HL-60 (cell line): ENCODE results near the gene RCBTB1.

Experiments used
- DNase-seq, 2 experiments: peaks; one replicate each; pipeline ENCODE4 v3.0.0-alpha.2; 2010 to 2020; ENCODE audit warnings: low read depth in 1 of 2, low spot score in 1 of 2
- H3K27ac ChIP-seq: fragments of 250-450 bp; sonication (Bioruptor Pico); replicated peaks from 2 replicates; pipeline ENCODE4 v1.5.1; 2020; ENCODE audit warnings: mild to moderate bottlenecking, moderate library complexity
- H3K27me3 ChIP-seq: fragments of 250-450 bp; sonication (Bioruptor Pico); 2 replicates; pipeline ENCODE4 v1.5.1; 2021; ENCODE audit warnings: mild to moderate bottlenecking, moderate library complexity; ENCODE audit not compliant: insufficient read depth, poor library complexity, severe bottlenecking
- H3K4me3 ChIP-seq: replicated peaks from 2 replicates; pipeline ENCODE4 v1.5.1; 2011; ENCODE audit warnings: mild to moderate bottlenecking, control low read depth, low read length; ENCODE audit not compliant: insufficient read depth
- CTCF ChIP-seq: IDR thresholded peaks from one replicate; pipeline ENCODE4 v1.5.1; 2011; ENCODE audit warnings: low read length, control low read depth, inconsistent platforms; ENCODE audit not compliant: insufficient read depth
- GABPA ChIP-seq: IDR thresholded peaks from 2 replicates; pipeline ENCODE4 v1.6.1; 2012; ENCODE audit warnings: low read depth
- POLR2AphosphoS5 ChIP-seq: IDR thresholded peaks from 2 replicates; pipeline ENCODE4 v1.6.1; 2012; ENCODE audit warnings: low read depth
- REST ChIP-seq: IDR thresholded peaks from 2 replicates; pipeline ENCODE4 v1.6.1; 2012; ENCODE audit warnings: low read depth; ENCODE audit not compliant: insufficient replicate concordance
- SPI1 ChIP-seq: IDR thresholded peaks from 2 replicates; pipeline ENCODE4 v1.6.1; 2012; ENCODE audit warnings: low read depth, mild to moderate bottlenecking, borderline replicate concordance

Gene RCBTB1

GRCh38 chr13:49584771-49585182, 581 bp downstream of the RCBTB1 start:
- DNase-seq: no peak
- H3K4me3 ChIP-seq: peak overlapping the region; percentile 95
- peak overlapping the region; percentile 68 for H3K27ac ChIP-seq
- H3K27me3 ChIP-seq: no peaks in the 10 kb centered on the region
- TF ChIP-seq SPI1 (no peak), POLR2AphosphoS5 (no peak), CTCF (no peak), REST (no peak), GABPA (no peak)

DNA sequence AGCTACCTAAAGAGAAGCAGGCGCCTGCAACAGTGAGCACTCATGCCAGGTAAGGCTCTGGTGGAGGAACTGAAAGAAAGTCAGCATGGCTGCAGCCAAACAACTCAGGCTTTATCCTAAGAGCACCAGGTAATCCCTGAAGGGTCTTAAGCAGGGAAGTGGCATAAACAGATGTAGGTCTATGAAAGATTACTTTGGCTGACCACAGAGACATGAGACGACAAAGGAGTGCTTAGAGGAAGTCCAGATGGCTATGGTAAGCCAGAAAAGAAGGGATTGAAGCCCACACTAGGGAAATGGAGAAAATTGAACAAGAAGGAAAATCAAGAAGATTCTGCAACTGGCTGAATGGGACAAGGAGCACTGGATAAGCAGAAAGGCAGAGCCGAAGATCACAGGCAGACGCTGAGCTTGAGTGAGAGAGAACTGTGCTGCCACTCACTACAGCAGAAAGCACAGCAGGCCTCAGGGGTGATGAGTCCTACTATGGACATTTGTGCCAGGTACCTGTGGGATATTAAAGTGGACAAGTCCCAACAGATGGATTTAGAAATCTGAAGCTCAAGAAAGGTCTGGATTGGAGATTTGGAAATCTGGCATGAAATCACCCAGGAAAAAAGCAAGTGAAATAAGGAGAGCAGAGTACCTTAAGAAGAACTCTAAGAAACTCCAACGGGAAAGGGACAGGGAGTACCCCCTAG, 4.2 kb downstream of the RCBTB1 start:
- no peak for DNase-seq
- H3K4me3 ChIP-seq: no peak overlapping the region
- H3K27ac ChIP-seq: no peak overlapping the region
- TF ChIP-seq CTCF (no peak), POLR2AphosphoS5 (no peak), GABPA (no peak), SPI1 (no peak), REST (no peak)
- H3K27me3 ChIP-seq: no peaks in the 10 kb centered on the region

DNA sequence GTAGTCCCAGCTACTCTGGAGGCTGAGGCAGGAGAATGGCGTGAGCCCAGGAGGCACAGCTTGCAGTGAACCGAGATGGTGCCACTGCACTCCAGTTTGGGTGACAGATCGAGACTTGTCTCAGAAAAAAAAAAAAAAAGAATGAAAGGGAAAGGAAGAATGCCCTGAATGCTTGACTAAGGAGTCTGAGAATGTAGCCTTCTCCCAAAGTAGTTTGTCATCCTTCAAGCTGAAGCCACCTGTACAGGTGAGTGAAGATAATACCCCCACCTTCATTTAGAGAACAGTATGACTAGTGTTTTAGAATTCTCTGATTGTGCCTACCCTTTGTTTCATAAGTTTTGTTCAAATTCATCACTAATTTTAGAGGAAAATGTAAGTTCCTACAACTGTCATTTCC, 5.9 kb downstream of the RCBTB1 start:
- TF ChIP-seq GABPA: no peak
- Histone ChIP-seq H3K27me3 (no peaks in the 10 kb centered on the region), H3K4me3 (no peak overlapping the region), H3K27ac (no peak overlapping the region)
- no peak for DNase-seq

DNA sequence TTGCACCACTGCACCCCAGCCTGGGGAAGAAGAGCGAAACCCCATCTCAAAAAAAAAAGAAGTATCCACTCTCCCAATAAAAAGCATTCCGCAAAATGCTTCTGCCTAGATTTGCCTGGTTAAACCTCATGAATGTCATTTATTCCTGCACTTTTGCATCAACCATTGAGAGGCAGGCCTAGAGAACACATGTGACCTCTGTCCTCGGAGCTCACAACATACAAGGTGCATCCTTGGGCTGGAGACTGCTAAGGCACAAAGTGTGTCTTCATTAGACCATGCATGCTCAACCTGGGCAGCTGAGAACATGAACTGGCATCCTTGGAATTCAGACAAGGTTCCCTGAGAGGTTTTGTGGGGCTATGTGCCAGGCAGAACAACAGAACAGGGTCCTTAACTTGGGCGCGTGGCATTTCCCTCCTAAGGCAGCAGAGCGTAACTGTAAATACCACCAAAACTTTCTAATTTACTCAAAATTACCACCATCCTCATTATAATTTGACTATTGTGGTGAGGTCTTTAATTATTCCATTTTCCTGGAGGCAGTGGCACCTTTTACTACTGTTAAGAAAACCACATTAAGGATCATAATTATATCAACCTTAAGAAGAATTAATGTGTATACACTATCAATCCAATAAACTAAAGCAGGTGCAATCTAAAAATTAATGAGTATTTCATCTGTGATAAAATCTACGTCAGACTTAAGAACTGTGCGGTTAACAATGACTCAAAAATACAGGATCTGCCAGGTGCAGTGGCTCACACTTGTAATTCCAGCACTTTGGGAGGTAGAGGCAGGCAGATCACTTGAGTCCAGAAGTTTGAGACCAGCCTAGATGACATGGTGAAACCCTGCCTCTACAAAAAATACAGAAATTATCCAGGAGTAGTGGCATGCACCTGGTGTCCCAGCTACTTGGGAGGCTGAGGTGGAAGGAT, 13.8 kb downstream of the RCBTB1 start:
- H3K4me3 ChIP-seq: no peak overlapping the region
- TF ChIP-seq CTCF (no peak), GABPA (no peak), POLR2AphosphoS5 (no peak), REST (no peak), SPI1 (no peak)
- H3K27ac ChIP-seq: no peak overlapping the region

More for the DNA sequence above, 13.8 kb downstream of the RCBTB1 start:
- no peaks in the 10 kb centered on the region for H3K27me3 ChIP-seq
- DNase-seq: no peak
